IMR-90 (cell line): Measurements from ENCODE around the gene COX19. TPM values are rescaled to one million over a fixed set of nuclear protein-coding genes. Genes with fewer than 3 reads are reported as not detected.
A peak's percentile ranks its signal among the peaks of the same experiment; 100 is the strongest.

Source experiments
- ATAC-seq: fragments of 200-7000 bp; cut with Tn5 transposase; 2 replicates; pipeline ENCODE4 v1.9.1; 2020; ENCODE audit warnings: low read depth, mild to moderate bottlenecking, moderate library complexity
- BruUV-seq: library from RNA; stranded (reverse); fragments of 400-500 nt; replicated peaks from 2 replicates; lab custom pipeline; 2021; lab: Mats Ljungman, UMichigan
- CTCF ChIA-PET: fragments of 300-600 bp; formaldehyde crosslinking; extraction: SDS; loops from one replicate; lab custom pipeline; 2021; ENCODE audit warnings: antibody characterized with exemption; lab: Yijun Ruan, JAX
- POLR2A ChIA-PET: fragments of 300-600 bp; sonication (Branson Sonifier 250); formaldehyde crosslinking; loops from one replicate; lab custom pipeline; 2022; ENCODE audit warnings: antibody characterized with exemption; ENCODE audit not compliant: unreplicated experiment; lab: Charles Lee
- DNase-seq: peaks from one replicate; pipeline ENCODE4 v3.0.0; 2013
- H2AFZ ChIP-seq: replicated peaks from 2 replicates; pipeline ENCODE3; 2013; ENCODE audit warnings: low read length, mild to moderate bottlenecking; ENCODE audit not compliant: poor library complexity
- H2AK5ac ChIP-seq: 2 replicates; pipeline ENCODE4 v1.6.1; 2013; ENCODE audit warnings: low read depth, low read length, inconsistent platforms
- H2AK9ac ChIP-seq: replicated peaks from 2 replicates; pipeline ENCODE3; 2013; ENCODE audit warnings: mild to moderate bottlenecking, low read depth, low read length, moderate library complexity; ENCODE audit not compliant: poor library complexity
- H2BK120ac ChIP-seq: 2 replicates; pipeline ENCODE4 v1.6.1; 2013; ENCODE audit warnings: low read depth, low read length, inconsistent platforms
- H2BK15ac ChIP-seq: 3 replicates; pipeline ENCODE4 v1.6.1; 2013; ENCODE audit warnings: low read depth, low read length, inconsistent platforms
- H2BK20ac ChIP-seq: 2 replicates; pipeline ENCODE4 v1.6.1; 2013; ENCODE audit warnings: low read depth, mild to moderate bottlenecking, inconsistent platforms, low read length, moderate library complexity
- H2BK5ac ChIP-seq: 2 replicates; pipeline ENCODE4 v1.6.1; 2013; ENCODE audit warnings: mild to moderate bottlenecking, low read depth, low read length, inconsistent platforms; ENCODE audit not compliant: poor library complexity, severe bottlenecking
- H3K14ac ChIP-seq: replicated peaks from 2 replicates; pipeline ENCODE4 v1.6.1; 2013; ENCODE audit warnings: low read depth, low read length, inconsistent platforms
- H3K18ac ChIP-seq: 2 replicates; pipeline ENCODE4 v1.6.1; 2013; ENCODE audit warnings: low read depth, low read length, control low read depth
- H3K23ac ChIP-seq: 2 replicates; pipeline ENCODE4 v1.6.1; 2013; ENCODE audit warnings: low read depth, low read length, inconsistent platforms
- H3K27ac ChIP-seq: 2 replicates; pipeline ENCODE4 v1.5.1; 2013; ENCODE audit warnings: mild to moderate bottlenecking, control low read depth, low read length; ENCODE audit not compliant: insufficient read depth
- H3K27me3 ChIP-seq: 2 replicates; pipeline ENCODE4 v1.6.1; 2013; ENCODE audit warnings: low read length; ENCODE audit not compliant: control insufficient read depth, insufficient read depth
- H3K36me3 ChIP-seq: 2 replicates; pipeline ENCODE4 v1.6.1; 2013; ENCODE audit warnings: low read length, mixed read lengths; ENCODE audit not compliant: control insufficient read depth, insufficient read depth
- H3K4ac ChIP-seq: 2 replicates; pipeline ENCODE4 v1.6.1; 2013; ENCODE audit warnings: low read depth, low read length, inconsistent platforms
- H3K4me1 ChIP-seq: 2 replicates; pipeline ENCODE4 v1.6.1; 2013; ENCODE audit warnings: low read length, mixed read lengths; ENCODE audit not compliant: control insufficient read depth, insufficient read depth
- H3K4me2 ChIP-seq: 2 replicates; pipeline ENCODE4 v1.6.1; 2013; ENCODE audit warnings: low read depth, mild to moderate bottlenecking, control low read depth, low read length, moderate library complexity
- H3K4me3 ChIP-seq: 2 replicates; pipeline ENCODE4 v1.5.1; 2013; ENCODE audit warnings: low read depth, mild to moderate bottlenecking, control low read depth, low read length, moderate library complexity; ENCODE audit not compliant: insufficient read depth
- H3K56ac ChIP-seq: 2 replicates; pipeline ENCODE4 v1.6.1; 2013; ENCODE audit warnings: low read length, inconsistent platforms; ENCODE audit not compliant: insufficient read depth; ENCODE audit errors: extremely low read depth
- H3K79me1 ChIP-seq, 2 experiments: 2 replicates each; pipeline ENCODE4 v1.6.1; 2013; ENCODE audit warnings: low read length in 2 of 2, inconsistent platforms in 1 of 2, low read depth in 1 of 2
- H3K9ac ChIP-seq: 2 replicates; pipeline ENCODE4 v1.6.1; 2013; ENCODE audit warnings: low read depth, low read length, control low read depth
- H3K9me1 ChIP-seq: 2 replicates; pipeline ENCODE4 v1.6.1; 2013; ENCODE audit warnings: low read length, inconsistent platforms; ENCODE audit not compliant: insufficient read depth
- H3K9me3 ChIP-seq: 2 replicates; pipeline ENCODE4 v1.6.1; 2013; ENCODE audit warnings: low read length; ENCODE audit not compliant: control insufficient read depth, insufficient read depth
- H4K20me1 ChIP-seq: 2 replicates; pipeline ENCODE4 v1.6.1; 2013; ENCODE audit warnings: low read length, inconsistent platforms; ENCODE audit not compliant: insufficient read depth
- H4K5ac ChIP-seq: 2 replicates; pipeline ENCODE4 v1.6.1; 2013; ENCODE audit warnings: mild to moderate bottlenecking, low read depth, low read length, control low read depth
- H4K8ac ChIP-seq, 2 experiments: 2 replicates each; pipeline ENCODE4 v1.6.1; 2013; ENCODE audit warnings: low read depth in 2 of 2, low read length in 2 of 2, control low read depth in 1 of 2, inconsistent platforms in 1 of 2
- H4K91ac ChIP-seq: 2 replicates; pipeline ENCODE4 v1.6.1; 2013; ENCODE audit warnings: low read depth, low read length, inconsistent platforms; ENCODE audit not compliant: insufficient read depth
- FOS ChIP-seq: fragments of 150-350 bp; IDR thresholded peaks from 2 replicates; pipeline ENCODE4 v1.6.1; 2016; ENCODE audit warnings: low read depth, low read length
- MAZ ChIP-seq: IDR thresholded peaks from 2 replicates; pipeline ENCODE4 v1.6.1; 2012; ENCODE audit warnings: low read depth, mild to moderate bottlenecking, low read length, improper control_type of control experiment, moderate library complexity, borderline replicate concordance
- RAD21 ChIP-seq: IDR thresholded peaks from 2 replicates; pipeline ENCODE4 v1.6.1; 2012; ENCODE audit warnings: low read length, improper control_type of control experiment
- SMC3 ChIP-seq: fragments of 150-350 bp; IDR thresholded peaks from 2 replicates; pipeline ENCODE4 v1.6.1; 2016; ENCODE audit warnings: low read depth, mild to moderate bottlenecking, antibody characterized with exemption, low read length, moderate library complexity
- WGBS, 2 experiments: methylation state at CpG; one replicate each; pipeline versions ENCODE4 v1.1.5 to v1.1.7; 2013; ENCODE audit warnings: missing lambda C conversion rate in 2 of 2; ENCODE audit not compliant: insufficient read length in 1 of 2; ENCODE audit errors: extremely low coverage in 2 of 2; 5-methylcytosine and 5-hydroxymethylcytosine counted together
- dilution Hi-C: fragments of 300-500 bp; cut with HindIII; formaldehyde crosslinking; loops from one replicate; pipeline ENCODE4 v1.14.3; 2018; ENCODE audit warnings: low sequenced_read_pairs; ENCODE audit not compliant: unreplicated experiment
- in situ Hi-C: fragments of 300-500 bp; cut with MboI; formaldehyde crosslinking; loops from 3 replicates; pipeline ENCODE4 v1.14.3; 2019; ENCODE audit warnings: low sequenced_read_pairs, inconsistent platforms, mixed read lengths
- intact Hi-C: fragments of 100-400 bp; cut with micrococcal nuclease; formaldehyde crosslinking; loops from 2 replicates; pipeline ENCODE4 v1.10.0; 2022
- polyA plus RNA-seq, 3 experiments: library from polyadenylated mRNA; depleted of rRNA; stranded (reverse); fragments of >200 nt; gene quantifications; 2 replicates each; pipeline ENCODE4 v1.2.3, GENCODE V29; 2012; ENCODE audit warnings: low replicate concordance in 1 of 3
- total RNA-seq: library from RNA; depleted of rRNA; stranded (reverse); fragments of >200 nt; gene quantifications from 2 replicates; pipeline ENCODE4 v1.2.3, GENCODE V29; 2012
- TF ChIP-seq, protein P1 (sequence below): conservative IDR thresholded peaks from 2 replicates; pipeline ENCODE4 v1.5.1; 2012; ENCODE audit warnings: mild to moderate bottlenecking, low read depth, low read length, improper control_type of control experiment

The COX19 gene
- total and polyA plus RNA-seq, 2 of the 4 experiments (the other 2 are of a cell fraction), result 3.9 to 7.3 TPM

DNA sequence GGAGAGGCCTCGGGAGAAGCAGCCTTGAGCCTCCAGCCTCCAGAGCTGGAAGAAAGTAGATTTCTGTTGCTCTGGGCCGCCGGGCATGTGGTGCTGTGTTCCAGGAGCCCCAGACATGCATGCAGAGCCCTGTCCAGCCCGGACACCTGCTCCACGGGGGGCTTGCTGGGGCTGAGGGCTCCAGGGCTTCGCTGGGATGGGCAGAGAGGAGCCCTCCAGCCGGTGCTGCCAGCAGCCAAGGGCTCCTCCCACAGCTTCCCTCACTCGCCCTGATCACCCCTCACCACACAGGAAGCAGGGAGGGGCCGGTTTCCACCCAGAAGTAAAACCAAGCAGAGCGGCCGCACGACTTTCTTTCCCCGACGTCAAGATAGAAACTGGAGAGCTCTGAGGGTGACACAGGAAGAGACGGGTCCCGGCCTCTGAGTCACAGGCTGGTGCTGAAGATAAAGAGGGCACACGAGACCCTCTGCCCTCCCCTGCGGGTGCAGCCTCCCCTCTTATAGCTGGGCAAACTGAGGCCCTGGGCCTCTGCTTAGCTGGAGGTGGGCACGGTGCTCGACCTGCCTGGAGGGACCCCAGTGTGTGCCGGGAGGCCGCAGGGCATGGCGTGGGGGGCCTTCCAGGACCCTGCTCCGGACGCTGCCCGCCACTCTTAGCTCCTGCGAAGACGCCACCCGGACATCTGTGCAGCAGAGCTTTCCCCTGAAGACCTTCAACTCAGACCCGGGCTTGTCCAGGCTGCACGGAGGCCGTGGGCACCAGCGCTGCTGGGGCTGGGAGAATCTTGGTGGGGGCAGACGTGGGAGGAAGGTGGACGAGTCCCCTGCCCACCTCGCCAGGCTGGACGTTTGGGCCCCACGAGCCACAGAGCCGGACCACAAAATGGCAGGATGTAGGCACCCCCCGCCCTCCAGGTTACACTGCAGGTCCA is 52.0 kb downstream of the COX19 start:
- Histone ChIP-seq H3K23ac (no peak overlapping the region), H3K79me1 (no peaks in the 10 kb centered on the region), H3K27me3 (no peaks in the 10 kb centered on the region), H3K4me2 (no peak overlapping the region), H3K4me3 (no peak overlapping the region), H4K20me1 (no peaks in the 10 kb centered on the region), H2BK15ac (no peak overlapping the region), H4K5ac (no peak overlapping the region), H3K9me3 (no peaks in the 10 kb centered on the region), H3K4me1 (peaks cover 8% of the 10 kb centered on the region), H3K18ac (no peak overlapping the region), H3K14ac (no peak overlapping the region), H2AK9ac (peak overlapping the region; percentile 65), H3K9me1 (no peaks in the 10 kb centered on the region), H4K8ac (peak overlapping the region; percentile 56 to 84; a peak in 1 of 4 replicates), H3K56ac (no peak overlapping the region), H2AK5ac (no peak overlapping the region), H3K4ac (peak overlapping the region; percentile 16), H3K27ac (no peak overlapping the region; the same call in 1 of the 2 replicates), H3K36me3 (no peaks in the 10 kb centered on the region), H2BK120ac (no peak overlapping the region; the same call in 1 of the 2 replicates), H4K91ac (no peak overlapping the region), H2BK20ac (0 out of 2 replicates have a peak overlapping the region, but pooled peaks have one; percentile 6), H2BK5ac (no peak overlapping the region), H3K9ac (no peak overlapping the region), H2AFZ (peak overlapping the region; percentile 89)
- peak; percentile 60 for ATAC-seq
- peak; percentile 47 for DNase-seq
- dilution Hi-C loops (no loop called here), in situ Hi-C loops (no loop called here), intact Hi-C loops (no loop called here)
- BruUV-seq, result no TSS peak
- ChIA-PET POLR2A (no interaction called here), CTCF (no interaction called here)
- no peak for TF ChIP-seq SMC3
- no peak for TF ChIP-seq RAD21
- peak; percentile 40; the same call in 1 of the 2 replicates for TF ChIP-seq FOS
- TF ChIP-seq, protein P1, sequence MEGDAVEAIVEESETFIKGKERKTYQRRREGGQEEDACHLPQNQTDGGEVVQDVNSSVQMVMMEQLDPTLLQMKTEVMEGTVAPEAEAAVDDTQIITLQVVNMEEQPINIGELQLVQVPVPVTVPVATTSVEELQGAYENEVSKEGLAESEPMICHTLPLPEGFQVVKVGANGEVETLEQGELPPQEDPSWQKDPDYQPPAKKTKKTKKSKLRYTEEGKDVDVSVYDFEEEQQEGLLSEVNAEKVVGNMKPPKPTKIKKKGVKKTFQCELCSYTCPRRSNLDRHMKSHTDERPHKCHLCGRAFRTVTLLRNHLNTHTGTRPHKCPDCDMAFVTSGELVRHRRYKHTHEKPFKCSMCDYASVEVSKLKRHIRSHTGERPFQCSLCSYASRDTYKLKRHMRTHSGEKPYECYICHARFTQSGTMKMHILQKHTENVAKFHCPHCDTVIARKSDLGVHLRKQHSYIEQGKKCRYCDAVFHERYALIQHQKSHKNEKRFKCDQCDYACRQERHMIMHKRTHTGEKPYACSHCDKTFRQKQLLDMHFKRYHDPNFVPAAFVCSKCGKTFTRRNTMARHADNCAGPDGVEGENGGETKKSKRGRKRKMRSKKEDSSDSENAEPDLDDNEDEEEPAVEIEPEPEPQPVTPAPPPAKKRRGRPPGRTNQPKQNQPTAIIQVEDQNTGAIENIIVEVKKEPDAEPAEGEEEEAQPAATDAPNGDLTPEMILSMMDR, result no peak
- TF ChIP-seq MAZ, result peak; percentile 30; the same call in 1 of the 2 replicates
- WGBS, 2 experiments, result 67% methylated on average over 23 of the region's 40 CpGs; no CpG with 5 or more reads in 1 of the 2 experiments
